Lower leg skin (tissue), 4 donors: ENCODE data around the gene CYB5RL. TPM values are rescaled to one million over a fixed set of nuclear protein-coding genes. Genes with fewer than 3 reads are reported as not detected.
"Not testable (repeated sequence)": the region's sequence is repeated elsewhere in the genome, so short reads cannot be mapped to it uniquely, and the experiment has no call there.

ENCODE experiments used
- DNase-seq, 2 donors: peaks; one replicate each; pipeline ENCODE4 v3.0.0-alpha.2; 2019; ENCODE audit warnings: low spot score in 2 of 2
- H3K4me3 ChIP-seq: fragments of 200-600 bp; sonication (generic); 2 replicates; pipeline ENCODE4 v1.5.1; 2017; ENCODE audit warnings: mild to moderate bottlenecking, low read depth; ENCODE audit not compliant: poor library complexity, severe bottlenecking
- POLR2A ChIP-seq, 2 donors: fragments of 450-650 bp; IDR thresholded peaks; one replicate each; pipeline ENCODE4 v1.6.1; 2016 to 2017; ENCODE audit warnings: antibody characterized with exemption in 2 of 2, mild to moderate bottlenecking in 1 of 2, moderate library complexity in 1 of 2
- WGBS, 2 donors: methylation state at CpG; one replicate each; pipeline ENCODE4 v1.1.5; 2018; 5-methylcytosine and 5-hydroxymethylcytosine counted together
- intact Hi-C: fragments of 100-400 bp; cut with DNase I; formaldehyde crosslinking; loops from one replicate; pipeline ENCODE4 v1.15.0; 2023; ENCODE audit warnings: low total_unique reads
- total RNA-seq, 4 donors: library from RNA; depleted of rRNA; stranded (reverse); fragments of >200 nt; gene quantifications; one replicate each; pipeline ENCODE4 v1.1.0, GENCODE V29; 2016
- TF ChIP-seq, protein P1 (sequence below), 3 donors: fragments of 450-650 bp; IDR thresholded peaks; one replicate each; pipeline ENCODE4 v1.5.1; 2016; ENCODE audit warnings: antibody characterized with exemption in 3 of 3, mild to moderate bottlenecking in 3 of 3, moderate library complexity in 2 of 3

CYB5RL gene
- total RNA-seq, 4 donors from 2014 or later, result 2.4 to 15.2 (median 5.6) TPM

DNA sequence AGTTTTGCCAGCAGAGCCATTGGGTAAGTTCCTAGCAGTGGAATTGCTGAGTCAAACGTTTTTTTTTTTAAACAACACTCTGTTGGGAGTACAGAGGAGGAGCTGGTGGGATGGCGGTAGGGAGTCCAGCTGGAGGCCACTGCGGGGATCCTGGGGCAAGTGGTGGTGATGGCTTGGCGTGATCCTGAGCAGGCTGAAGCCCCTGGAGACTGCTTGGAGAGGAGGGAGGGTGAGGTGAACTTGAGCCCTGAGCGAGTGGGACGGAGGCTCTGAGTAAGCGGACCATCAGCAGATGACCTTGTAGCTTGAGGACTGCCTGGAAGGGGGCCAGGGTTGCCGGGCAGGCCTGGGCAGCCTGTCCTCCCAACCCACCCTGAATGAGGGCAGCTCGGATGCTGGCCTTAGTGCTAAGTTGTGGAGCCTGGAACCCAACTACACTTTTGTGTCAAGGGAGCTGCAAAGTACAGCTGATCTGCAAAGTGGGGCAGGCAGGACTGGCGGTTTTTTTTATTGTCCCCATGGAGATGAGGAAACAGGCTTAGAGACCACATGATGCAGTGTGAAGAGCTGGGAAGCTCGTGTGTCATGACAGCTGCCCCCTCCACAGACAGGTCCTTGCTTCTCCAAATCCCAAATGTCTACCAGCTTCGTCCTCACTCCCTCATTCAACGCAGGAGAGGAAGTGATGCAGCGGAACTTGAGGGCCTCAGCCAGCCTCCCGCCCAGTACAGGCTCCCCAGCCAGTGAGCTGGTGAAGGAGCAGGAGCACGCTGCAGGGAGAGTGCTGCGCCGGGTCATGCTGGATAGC lies 20.4 kb upstream of the CYB5RL start:
- intact Hi-C loops, result no loop called here
- TF ChIP-seq, protein P1, sequence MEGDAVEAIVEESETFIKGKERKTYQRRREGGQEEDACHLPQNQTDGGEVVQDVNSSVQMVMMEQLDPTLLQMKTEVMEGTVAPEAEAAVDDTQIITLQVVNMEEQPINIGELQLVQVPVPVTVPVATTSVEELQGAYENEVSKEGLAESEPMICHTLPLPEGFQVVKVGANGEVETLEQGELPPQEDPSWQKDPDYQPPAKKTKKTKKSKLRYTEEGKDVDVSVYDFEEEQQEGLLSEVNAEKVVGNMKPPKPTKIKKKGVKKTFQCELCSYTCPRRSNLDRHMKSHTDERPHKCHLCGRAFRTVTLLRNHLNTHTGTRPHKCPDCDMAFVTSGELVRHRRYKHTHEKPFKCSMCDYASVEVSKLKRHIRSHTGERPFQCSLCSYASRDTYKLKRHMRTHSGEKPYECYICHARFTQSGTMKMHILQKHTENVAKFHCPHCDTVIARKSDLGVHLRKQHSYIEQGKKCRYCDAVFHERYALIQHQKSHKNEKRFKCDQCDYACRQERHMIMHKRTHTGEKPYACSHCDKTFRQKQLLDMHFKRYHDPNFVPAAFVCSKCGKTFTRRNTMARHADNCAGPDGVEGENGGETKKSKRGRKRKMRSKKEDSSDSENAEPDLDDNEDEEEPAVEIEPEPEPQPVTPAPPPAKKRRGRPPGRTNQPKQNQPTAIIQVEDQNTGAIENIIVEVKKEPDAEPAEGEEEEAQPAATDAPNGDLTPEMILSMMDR (IDR thresholded peaks at IDR 0.05), result no peak
- no peak for TF ChIP-seq POLR2A (IDR thresholded peaks at IDR 0.05)
- no peak for DNase-seq
- H3K4me3 ChIP-seq, result no peak overlapping the region
- WGBS, 2 donors, result 43 to 56% methylated on average over 17 to 18 of the region's 18 CpGs

DNA sequence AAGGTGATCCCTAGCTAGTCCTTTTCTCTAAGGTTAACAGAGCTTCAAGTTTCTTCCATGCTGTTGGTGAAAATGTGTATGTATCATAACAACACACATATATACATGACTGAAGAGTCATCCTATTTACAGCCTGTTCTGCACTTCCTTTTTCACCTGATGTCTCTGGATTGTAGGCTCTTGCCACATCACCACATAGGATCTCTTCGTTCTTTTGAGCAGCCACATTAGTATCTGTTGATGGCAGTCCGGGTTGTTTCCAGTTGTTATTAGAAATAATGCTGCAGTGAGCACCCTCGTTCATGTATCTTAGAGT lies 19.8 kb upstream of the CYB5RL start:
- no peak for TF ChIP-seq POLR2A (IDR thresholded peaks at IDR 0.05)
- TF ChIP-seq, protein P1 (IDR thresholded peaks at IDR 0.05), result no peak
- DNase-seq, result no peak
- WGBS, 2 donors, result 57 to 59% methylated on average over 3 of the region's 3 CpGs
- intact Hi-C loops, result no loop called here
- no peak overlapping the region for H3K4me3 ChIP-seq

DNA sequence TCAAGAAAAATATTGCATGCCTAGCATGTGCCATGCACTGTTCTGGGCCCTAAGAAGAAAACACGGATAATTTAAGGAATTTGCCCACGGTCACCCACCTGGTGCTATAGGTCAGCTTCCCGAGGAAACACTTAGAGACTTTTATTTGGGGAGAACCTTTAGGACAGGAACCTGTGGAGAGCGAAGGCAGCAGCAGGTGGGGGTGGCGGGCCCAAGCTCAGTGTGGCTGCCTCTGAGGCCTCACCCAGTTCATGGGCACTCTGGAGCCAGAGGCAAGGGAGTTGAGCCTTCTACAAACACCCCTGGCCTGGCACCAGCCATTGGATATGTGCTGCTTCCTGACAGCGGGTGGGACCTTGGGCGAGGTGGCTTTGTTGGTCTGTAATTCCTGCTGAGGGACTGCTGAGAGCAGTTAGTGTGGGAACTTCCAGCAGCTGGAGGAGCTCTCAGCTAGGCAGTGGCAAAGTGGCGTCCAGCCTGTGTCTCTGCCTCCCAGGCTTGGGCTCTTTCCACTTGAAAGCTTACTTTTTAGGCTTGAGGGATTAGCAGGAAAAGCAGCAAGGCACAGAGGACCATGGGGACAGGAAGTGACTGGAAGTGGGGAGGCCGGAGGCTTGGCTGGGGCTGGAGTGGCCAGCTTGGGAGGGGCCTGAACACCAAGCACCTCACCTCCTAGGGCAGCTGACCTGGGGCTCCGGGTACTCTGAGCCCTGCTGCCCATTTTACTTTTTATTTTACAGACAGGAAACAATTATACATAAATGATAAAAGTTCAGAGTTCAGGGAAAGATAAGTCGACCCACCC lies 19.3 kb upstream of the CYB5RL start:
- H3K4me3 ChIP-seq, result no peak overlapping the region
- DNase-seq, result no peak
- TF ChIP-seq POLR2A (IDR thresholded peaks at IDR 0.05), result no peak
- TF ChIP-seq, protein P1 (IDR thresholded peaks at IDR 0.05), result no peak
- intact Hi-C loops, result no loop called here
- WGBS, 2 donors, result 67 to 68% methylated on average over 9 to 11 of the region's 11 CpGs

DNA sequence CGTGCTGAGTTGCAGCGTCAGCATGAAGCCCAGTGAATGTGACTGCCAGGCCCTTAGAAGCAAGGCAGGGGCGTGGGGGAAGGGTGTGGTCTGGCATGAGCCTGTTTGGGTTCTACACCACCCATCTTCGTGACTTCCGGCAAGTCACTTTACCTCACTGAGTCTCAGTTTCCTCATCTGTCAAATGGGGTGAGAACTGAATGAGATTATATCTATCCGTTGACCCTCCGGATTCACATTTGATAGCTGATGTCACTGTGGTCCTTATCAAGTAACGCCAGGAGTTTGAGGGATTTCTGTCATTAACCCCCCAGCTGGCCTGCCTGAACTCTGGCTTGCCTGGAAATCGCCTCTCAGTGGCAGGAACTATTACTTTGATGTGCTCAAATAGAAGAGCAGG lies 15.7 kb upstream of the CYB5RL start:
- TF ChIP-seq, protein P1 (IDR thresholded peaks at IDR 0.05), result no peak
- DNase-seq, result no peak
- intact Hi-C loops, result no loop called here
- 85 to 93% methylated on average over 9 of the region's 9 CpGs for WGBS, 2 donors
- no peak overlapping the region for H3K4me3 ChIP-seq

DNA sequence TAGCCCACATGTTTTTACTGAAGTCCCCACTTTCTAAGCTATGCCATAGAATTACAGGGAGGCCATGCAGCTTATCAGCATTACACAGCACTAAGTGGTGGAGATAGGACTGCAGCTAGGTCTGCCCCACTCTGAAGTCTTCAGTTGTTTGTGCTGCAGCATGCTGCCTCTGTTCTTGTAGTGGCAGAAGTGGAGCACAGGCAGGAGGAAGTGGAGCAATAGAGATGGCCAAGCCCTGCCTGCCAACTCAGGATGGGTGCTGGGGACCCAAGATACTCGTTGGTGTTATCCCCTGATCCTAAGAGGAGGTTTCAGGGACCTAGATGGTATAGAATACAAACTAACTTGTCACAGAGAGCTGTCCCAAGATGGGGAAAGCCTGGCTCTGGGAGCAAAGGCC lies 13.0 kb upstream of the CYB5RL start:
- WGBS, 2 donors, result 70 to 71% methylated on average over 1 of the region's 1 CpG
- TF ChIP-seq POLR2A (IDR thresholded peaks at IDR 0.05), result no peak
- TF ChIP-seq, protein P1 (IDR thresholded peaks at IDR 0.05), result no peak
- H3K4me3 ChIP-seq, result no peak overlapping the region
- DNase-seq, result no peak
- intact Hi-C loops, result no loop called here

DNA sequence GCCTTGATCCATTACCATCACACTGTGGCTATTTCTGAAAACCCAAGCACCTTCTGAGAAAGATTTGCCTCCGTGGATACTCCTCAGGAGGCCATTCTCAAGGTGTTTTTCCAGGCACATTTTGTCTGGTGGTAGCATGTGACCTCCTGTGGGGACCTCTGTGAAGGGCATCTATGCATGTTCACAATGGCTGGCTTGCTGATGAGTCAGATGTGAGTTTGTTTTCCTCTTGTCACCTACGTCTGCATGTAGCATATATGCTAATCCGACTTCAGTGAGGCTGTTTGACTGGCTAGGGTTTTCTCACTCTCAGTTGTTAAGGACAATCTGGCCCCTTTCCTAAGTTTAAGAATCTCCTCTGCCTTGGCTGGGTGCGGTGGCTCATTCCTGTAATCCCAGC lies 8.1 kb upstream of the CYB5RL start:
- 67 to 70% methylated on average over 4 of the region's 4 CpGs for WGBS, 2 donors
- H3K4me3 ChIP-seq, intact Hi-C loops, DNase-seq: not testable (repeated sequence)
